GM19452 (cell line): ENCODE data around the gene DNAJC11.
A peak's percentile ranks its signal among the peaks of the same experiment; 100 is the strongest.
"Not testable (repeated sequence)": the region's sequence is repeated elsewhere in the genome, so short reads cannot be mapped to it uniquely, and the experiment has no call there.

ENCODE experiments used
- ATAC-seq: cut with Tn5 transposase; IDR thresholded peaks from one replicate; pipeline ENCODE4 v1.9.1; 2021; ENCODE audit not compliant: unreplicated experiment

The DNAJC11 gene

DNA sequence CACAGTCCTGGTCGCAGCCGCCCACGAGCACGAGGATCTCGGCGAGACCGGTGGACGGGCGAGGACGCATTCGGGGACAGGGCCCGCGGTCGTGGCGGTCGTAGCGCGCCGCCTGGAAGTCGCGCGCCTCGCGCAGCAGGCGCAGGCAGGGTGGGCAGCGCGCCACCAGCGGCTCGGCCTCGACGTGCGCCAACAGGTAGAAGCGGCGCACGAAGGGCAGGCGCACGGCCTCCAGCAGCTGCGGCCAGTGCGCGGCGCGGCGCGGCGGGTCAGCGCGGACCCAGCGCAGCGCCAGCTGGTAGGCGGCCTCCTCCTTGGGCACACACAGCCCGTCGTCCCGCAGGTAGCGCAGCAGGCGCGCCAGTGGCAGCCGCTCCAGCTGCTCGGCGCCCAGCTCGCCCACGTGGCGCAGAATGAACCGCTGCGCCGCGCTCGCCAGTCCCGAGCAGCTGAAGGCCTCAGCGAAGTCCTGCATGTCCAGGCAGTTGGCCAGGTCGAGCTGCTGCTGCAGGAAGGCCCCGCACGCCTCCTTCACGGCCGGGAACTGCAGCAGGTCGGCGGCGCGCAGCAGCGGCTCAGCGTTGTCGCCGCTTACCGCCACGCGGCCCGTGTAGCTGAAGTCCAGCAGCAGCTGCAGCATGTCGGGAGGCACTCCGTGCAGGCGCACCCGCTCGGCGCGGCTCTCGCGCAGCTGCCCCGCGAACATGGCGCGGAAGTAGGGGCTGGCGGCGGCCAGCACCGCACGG lies 99.5 kb downstream of the DNAJC11 start:
- peak; percentile 32 for ATAC-seq

DNA sequence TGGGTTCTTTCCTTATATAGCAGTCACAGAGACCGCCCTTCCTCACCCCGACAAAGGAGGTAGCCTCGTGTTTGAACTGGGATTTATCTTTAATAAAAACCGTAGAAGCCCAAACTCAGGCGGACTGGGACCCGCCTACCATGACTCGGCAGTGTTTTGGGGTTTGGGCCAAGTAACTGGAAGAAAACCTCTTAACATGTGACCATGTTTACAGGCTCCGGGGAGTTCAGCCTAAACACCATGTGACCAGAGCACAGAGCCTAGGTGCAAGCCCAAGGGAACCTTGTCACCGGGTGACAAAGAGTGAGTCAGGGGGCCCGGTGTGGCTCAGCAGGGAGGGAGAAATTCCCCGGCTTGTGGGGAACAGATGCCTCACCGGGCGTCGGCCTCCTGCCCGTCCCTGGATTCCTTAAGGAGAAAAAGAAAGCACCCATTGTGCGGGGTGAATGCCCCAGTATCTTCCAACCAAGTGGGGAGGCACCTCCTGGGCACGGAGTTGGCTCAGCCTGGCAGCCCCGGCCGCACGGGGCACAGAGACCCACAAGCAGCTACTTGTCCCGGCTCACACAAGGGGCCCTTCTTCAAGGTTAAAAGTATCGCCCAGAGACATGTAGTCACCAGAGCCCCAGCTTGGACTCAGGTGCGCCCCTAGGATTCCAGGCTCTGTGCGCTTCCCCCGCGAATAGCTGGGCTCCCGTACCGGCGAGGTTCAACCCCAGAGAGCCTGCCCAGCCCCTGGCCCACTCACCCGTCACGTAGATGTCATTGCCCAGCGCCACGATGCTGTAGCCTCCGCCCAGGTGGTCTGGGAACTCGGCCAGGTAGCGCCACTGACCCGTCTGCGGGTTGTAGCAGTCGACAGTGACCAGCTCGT lies 100.3 kb downstream of the DNAJC11 start:
- ATAC-seq, result no peak

DNA sequence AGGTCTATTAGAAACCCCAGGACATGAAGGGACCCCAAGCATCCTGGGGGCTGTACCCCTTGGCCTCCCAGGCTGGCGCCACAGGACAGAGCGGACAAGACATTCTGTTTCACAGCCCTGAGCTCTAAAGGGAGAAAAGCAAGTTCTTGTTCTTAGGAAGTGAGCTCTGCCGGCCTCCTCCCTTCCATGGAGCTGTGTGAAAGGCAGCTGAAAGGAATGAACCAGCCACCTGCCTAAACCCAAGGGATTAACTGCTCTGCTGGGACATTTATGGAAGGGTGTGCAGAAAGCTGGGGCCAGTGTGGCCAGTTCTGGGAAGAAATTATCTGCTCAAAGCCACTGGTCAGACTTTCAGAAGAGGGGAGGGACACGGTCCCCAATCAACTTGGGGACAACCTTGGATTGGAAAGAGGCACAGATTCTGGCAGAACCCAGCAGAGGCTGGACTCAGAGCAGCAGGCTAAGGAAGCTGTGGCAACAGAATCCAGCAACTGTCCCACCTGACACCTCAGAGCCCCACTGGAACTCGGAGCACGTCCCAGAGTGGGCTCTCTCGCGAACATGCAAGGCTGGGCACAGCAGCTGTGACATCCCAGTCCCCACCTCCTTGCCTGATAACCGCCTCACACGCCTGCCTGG lies 101.1 kb downstream of the DNAJC11 start:
- no peak for ATAC-seq

DNA sequence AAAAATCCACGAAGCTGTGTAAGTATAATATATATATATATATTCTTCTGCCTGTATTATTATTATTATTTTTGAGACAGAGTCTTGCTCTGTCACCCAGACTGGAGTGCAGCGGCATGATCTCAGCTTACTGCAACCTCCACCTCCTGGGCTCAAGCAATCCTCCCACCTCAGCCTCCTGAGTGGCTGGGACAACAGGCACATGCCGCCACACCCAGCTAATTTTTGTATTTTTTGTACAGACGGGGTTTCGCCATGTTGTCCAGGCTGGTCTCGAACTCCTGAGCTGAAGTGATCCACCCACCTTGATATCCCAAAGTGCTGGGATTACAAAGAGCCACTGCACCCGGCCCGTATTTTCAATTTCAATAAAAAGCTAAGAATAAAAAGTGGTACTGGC lies 101.6 kb downstream of the DNAJC11 start:
- not testable (repeated sequence) for ATAC-seq

DNA sequence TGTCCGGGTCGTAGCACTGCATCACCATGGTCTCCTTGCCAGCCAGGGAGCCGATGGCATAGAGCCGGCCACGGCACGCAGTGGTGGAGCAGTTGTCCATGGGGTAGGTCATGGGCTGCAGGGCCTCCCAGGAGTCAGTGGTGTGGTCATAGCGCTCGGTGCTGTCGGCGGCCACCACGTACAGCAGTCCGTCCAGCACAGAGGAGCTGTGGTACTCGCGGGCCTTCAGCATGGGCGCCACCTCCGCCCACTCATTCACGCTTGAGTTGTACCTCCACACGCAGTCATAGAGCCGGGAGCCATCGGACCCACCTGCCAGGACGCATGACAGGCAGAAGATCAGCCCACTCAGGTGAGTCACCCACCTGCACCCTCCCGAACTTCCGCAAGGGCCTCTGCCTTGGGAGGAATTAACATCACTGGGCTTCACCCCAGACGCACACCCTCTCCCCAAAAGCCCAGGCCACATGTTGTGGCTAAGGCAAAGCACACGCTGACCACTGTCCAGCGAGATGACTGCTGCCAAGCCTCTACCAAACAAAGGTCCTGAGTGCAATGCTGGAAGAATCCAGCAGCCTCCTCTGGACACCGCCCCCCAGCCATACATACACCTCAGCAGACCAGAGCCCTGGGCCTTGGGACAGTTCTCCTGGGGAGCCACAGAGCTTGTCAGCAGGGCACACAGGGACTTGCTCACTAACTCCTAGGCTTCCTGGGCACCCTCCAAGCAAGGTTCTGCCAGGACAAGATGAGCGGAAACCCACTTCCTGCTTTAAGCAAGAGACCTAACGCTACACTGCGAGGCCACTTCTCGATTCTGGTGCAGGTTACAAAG lies 102.3 kb downstream of the DNAJC11 start:
- no peak for ATAC-seq

DNA sequence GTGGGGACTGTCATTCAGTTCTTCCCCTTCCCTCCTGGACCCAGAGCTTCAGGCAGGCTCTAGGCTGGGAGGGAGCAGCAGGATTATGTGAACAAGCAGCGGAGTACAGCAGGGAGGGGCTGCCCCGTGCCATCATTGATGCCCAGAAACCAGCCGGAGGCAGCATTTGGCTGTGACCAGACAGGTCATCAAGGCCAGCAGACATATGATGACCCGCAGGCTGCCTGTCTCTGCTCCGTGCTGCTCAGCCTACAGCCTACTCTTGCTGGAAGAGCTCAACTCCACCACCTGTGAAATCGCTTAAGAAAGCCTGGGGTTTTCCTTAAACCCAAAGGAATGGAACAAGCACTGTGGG lies 103.9 kb downstream of the DNAJC11 start:
- ATAC-seq, result no peak

DNA sequence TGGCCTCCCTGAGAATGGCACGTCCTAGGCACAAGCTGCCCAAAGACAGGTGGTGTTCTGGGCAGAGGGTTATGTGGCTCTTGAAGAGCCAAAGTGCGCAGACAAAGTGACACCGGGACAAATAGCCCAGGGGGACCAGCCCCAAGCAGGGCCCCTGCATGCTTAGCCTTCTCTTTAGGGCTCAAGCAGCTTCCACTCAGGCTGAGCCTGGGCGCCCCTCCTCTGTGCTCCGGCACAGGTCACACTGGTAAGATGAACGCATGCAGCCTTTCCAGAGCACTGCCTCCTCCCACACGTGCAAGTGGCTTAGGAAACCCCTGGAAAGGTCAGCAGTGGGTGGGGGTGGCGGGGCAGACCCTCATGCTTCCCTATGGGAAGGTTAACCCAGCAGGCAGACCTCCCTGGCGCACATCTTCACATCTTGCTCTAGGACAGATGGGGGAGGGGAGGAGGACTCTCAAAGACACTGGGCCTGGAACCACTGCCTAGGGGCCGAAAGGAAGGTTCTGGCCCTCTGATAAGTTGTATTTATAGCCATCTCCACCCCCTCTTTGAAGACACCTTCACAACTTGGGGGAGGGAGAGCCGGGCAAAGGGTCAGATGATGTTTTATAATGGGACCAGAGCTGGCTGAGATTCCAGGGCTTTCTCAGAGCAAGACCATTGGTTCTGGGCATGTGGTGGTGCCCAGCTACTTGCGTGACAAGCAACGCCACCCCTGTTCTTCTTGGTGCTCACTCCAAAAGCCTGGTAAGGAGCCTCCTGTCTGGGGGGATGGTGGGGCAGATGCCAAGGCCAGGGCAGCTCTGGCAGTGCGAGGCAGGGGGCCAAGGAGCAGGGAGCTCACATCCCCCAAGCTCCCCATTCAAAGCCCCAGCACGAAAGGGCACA lies 104.5 kb downstream of the DNAJC11 start:
- no peak for ATAC-seq

DNA sequence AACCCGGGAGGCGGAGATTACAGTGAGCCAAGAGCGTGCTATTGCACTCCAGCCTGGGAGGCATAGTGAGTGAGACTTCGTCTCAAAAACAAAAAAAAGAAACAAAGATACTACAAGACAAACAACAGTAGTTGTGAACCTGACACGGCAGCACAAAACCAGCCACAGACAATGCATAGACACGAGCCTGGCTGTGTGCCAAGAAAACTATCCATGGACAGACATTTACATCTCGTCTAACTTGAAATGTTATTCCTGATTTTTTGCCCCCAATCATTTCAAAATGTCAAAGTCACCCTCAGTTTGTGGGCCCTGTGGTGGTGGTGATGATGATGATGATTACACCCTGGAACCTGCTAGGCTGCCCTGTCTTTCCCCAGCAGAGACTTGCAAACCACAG lies 105.3 kb downstream of the DNAJC11 start:
- ATAC-seq, result no peak

DNA sequence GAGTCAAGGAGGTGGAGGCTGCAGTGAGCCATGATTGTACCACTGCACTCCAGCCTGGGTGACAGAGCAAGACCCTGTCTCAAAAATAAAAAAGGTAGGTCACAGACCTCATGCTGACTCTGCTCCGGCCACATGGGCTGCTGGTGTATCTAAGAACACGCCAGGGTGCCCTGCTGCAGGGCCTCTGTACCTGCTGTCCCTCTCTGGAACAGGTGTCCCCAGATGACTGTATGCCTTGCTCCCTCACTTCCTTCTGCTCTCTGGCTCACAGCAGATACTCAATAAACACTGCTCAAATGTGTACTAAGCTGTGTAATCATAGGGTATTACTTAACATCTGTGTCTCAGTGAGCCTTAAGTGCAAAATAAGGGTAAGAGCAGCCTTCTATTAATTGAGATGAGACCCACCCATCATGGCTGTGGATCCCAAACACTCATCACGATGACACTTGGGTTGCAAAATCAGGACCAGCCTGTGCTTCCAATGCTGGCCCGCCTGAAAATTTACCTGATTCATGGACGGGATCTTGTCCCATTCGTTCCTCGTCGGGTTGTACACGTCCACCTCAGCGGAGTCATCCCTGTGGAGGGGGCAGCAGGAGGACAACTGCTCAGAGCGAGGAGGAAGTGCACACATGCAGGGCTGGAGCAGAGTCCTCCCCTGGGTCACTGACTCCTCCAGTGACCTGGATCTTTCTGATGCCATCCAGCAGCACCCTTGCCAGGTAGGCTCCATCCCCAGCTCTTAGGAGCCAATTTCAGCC lies 106.5 kb downstream of the DNAJC11 start:
- no peak for ATAC-seq

DNA sequence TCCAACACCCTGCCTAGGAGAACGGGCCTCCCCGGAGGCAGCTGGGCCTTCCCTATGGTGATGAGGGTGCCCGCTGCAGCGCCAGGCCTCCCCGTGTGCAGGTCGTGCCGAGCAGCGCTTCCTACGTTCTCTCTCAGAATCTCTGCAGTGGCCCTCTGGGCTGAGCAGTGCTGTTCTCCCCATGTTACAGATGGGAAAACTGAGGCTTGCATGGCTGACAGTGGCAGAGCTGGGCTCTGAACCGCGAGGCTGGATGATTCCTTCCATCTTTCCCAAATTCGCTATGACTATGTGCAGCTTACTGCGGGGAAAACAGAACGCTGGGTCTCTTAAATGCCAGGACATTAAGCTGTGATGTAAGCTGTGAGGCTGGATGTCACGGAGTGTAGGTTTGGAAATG lies 107.8 kb downstream of the DNAJC11 start:
- no peak for ATAC-seq

DNA sequence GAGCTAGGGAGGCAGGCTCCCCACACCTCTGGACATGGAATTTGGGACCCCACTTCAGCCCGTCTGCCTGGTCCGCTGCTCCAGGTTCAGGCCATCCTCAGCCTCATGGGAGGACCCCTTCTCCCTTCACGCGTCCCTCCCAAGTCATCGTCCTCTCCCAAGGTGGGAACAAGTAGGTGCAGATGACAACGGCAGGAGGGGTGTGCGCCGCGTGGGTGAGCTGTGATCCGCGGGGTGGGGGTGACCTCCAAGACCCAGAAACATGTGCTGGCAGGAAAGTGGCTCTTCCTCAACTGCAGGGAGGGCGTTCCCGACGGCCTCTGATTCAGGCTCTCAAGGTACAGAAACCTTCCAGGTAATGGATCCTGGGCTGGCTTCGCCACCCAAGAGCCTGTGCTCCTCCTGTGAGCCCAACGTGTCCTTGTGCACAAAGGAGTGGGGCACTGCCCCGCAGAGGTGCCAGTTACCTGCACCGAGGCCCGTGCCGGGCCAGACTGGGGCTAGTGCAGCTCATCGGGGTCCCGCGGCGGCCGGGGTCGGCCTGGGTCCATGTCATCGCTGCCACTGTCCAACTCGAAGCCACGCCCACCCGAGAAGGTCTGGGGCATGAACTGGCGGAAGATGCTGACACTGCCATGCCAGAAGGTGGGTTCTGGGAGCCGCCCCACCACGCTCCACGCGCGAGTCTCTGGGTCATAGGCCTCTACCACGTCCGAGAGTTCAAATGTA lies 108.6 kb downstream of the DNAJC11 start:
- no peak for ATAC-seq

DNA sequence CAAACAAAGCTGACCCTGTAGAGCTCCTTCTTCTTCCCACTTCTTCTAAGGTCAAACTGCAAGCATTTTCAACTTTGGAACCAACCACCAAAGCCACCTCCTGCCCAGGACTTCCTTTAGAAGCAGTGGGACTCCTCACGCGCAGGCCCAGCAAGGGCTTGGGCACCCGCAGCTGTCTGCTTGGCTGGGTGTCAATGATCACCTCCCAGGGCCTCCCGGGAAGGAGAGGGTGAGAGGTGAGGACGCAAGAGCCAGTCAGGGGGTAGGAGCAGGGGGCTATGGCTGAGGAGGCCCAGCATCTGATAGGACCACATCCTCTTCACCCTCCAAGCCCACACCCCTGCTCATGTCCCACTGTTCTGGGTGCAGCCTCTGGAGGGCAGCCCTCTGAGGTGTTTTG lies 109.2 kb downstream of the DNAJC11 start:
- ATAC-seq, result no peak

DNA sequence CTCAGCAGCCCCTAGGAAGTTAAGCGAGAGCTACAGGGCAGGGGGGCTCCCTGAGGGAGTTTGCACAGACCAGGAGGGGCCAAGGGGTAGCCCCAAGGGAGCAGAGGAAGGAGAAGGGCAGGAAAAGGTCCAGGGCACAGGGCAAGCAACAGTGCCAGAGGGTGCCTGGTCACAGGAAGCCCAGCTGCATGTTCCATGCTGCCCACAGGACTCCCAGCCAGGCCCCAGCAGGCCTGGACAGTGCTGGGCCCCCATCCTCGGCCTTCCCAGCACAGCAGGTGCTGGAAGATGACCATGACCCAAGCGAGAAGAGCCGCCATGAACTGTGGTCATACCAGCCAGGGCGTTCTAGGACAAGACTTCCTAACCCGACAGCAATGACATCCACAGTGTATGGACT lies 110.0 kb downstream of the DNAJC11 start:
- no peak for ATAC-seq

DNA sequence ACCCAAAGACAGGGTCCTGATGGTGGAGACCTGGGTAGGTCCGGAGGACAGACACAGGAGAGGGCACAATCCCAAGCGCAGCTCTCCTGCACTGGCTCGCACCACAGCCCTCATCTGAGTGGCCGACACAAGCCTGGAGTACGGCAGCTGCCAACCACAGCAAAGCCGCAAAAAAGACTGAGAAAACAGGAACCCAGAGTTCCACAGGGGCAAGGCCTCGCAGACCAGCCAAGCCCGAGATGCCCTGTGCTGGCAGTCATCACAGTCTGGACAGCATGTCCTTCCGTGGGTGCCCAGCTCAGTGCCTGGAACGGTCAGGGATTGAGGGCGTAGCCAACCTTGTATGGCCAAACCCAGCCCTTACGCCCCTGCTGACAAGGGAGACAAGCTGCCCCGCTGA lies 110.4 kb downstream of the DNAJC11 start:
- no peak for ATAC-seq

DNA sequence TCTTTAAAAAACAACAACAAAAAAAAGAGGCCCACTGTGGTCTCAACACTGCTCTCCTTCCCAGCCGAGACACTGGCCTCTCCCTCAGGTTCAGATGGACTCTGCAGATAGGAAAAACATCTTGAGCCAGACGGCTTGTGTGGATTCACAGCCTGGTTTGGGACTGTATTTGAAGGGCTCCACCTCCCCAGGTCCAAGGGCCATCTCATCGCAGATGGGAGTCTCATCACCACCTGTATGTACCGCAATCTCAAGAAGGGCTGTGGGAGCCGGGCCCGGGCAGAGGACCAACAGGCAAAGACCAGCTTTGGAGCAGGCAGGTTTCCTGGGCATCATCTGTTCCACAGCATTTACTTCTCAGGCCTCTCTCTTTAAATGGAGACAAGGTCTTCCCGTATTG lies 111.6 kb downstream of the DNAJC11 start:
- no peak for ATAC-seq

DNA sequence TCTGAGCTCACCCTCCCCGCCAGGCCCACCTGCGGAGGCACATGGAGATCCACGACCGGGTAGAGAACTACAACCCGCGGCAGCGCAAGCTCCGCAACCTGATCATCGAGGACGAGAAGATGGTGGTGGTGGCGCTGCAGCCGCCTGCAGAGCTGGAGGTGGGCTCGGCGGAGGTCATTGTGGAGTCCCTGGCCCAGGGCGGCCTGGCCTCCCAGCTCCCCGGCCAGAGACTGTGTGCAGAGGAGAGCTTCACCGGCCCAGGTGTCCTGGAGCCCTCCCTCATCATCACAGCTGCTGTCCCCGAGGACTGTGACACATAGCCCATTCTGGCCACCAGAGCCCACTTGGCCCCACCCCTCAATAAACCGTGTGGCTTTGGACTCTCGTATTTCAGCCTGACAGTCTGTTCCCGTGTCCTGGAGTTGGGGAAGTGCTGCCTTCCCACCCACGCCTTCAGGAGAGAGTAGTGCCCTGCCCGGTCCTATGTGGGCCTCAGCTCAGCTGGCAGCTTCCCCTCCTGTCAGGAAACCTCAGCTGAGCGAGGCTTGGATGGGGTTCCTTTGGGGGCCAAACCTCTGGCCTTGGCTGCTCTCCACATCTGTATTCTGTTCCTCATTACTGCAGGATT lies 112.6 kb downstream of the DNAJC11 start:
- no peak for ATAC-seq

DNA sequence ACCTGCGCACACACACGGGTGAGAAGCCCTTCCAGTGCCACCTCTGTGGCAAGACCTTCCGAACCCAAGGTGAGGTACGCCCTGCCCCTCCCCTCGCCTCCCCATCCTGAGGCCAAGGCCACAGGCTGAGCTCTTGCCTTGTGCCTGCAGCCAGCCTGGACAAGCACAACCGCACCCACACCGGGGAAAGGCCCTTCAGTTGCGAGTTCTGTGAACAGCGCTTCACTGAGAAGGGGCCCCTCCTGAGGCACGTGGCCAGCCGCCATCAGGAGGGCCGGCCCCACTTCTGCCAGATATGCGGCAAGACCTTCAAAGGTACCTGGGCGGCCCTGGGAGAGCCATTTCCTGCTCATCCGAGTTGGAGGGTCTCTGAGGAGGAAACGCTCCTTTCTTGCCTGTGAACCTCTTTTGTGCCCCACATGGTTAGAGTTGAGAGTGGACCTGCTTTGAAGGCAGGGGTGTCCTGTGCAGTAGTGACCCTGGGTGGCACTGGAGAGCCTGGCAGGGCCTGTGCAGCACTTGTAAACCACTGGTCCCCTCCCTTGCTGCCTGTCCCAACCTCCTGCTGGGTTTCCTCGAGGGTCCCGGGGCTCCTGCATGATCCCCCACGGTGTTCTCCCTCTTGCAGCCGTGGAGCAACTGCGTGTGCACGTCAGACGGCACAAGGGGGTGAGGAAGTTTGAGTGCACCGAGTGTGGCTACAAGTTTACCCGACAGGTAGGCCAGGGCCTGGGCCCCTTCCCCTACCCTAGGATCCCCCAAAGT lies 113.3 kb downstream of the DNAJC11 start:
- ATAC-seq, result no peak
